ENCODE measurements around the gene DAGLA. TPM values are rescaled to one million over a fixed set of nuclear protein-coding genes. Genes with fewer than 3 reads are reported as not detected.
A peak's percentile ranks its signal among the peaks of the same experiment; 100 is the strongest.

The DAGLA gene
- total RNA-seq, 1 experiment from 2014 or later, result not detected

- Histone ChIP-seq H3K9me2 (replicated peaks; ENCODE audit: insufficient read depth, low read length) (no peaks in the 10 kb centered on the region), H3K27ac (ENCODE audit: low read length) (no peak overlapping the region), H3K9ac (ENCODE audit: low read length) (no peak overlapping the region), H3K79me2 (ENCODE audit: low read length) (no peaks in the 10 kb centered on the region), H3K36me3 (ENCODE audit: insufficient read depth, low read length) (no peaks in the 10 kb centered on the region), H3K4me2 (ENCODE audit: low read depth, low read length, poor library complexity, severe bottlenecking) (no peak overlapping the region), H3K27me3 (ENCODE audit: low read length) (no peaks in the 10 kb centered on the region), H4K20me1 (ENCODE audit: insufficient read depth, low read depth, low read length) (no peaks in the 10 kb centered on the region), H2AFZ (ENCODE audit: low read length) (no peak overlapping the region), H3K4me1 (ENCODE audit: low read length) (no peaks in the 10 kb centered on the region), H3K9me3 (ENCODE audit: low read length) (no peaks in the 10 kb centered on the region), H3K4me3 (ENCODE audit: low read length) (no peak overlapping the region)
- no peak for DNase-seq
These were observed 62.2 kb downstream of the DAGLA start for GRCh38 chr11:61742391-61742790.

GRCh38 chr11:61743486-61744095 lies 63.4 kb downstream of the DAGLA start:
- Histone ChIP-seq H3K36me3 (ENCODE audit: insufficient read depth, low read length) (no peaks in the 10 kb centered on the region), H3K9me2 (replicated peaks; ENCODE audit: insufficient read depth, low read length) (no peaks in the 10 kb centered on the region), H3K4me3 (ENCODE audit: low read length) (no peak overlapping the region), H4K20me1 (ENCODE audit: insufficient read depth, low read depth, low read length) (no peaks in the 10 kb centered on the region), H3K9ac (ENCODE audit: low read length) (no peak overlapping the region), H3K27me3 (ENCODE audit: low read length) (no peaks in the 10 kb centered on the region), H3K4me1 (ENCODE audit: low read length) (no peaks in the 10 kb centered on the region), H3K9me3 (ENCODE audit: low read length) (no peaks in the 10 kb centered on the region), H3K27ac (ENCODE audit: low read length) (no peak overlapping the region), H3K79me2 (ENCODE audit: low read length) (no peaks in the 10 kb centered on the region), H2AFZ (ENCODE audit: low read length) (no peak overlapping the region), H3K4me2 (ENCODE audit: low read depth, low read length, poor library complexity, severe bottlenecking) (no peak overlapping the region)
- DNase-seq, result no peak

GRCh38 chr11:61744181-61744580 lies 64.0 kb downstream of the DAGLA start:
- H3K9me3 ChIP-seq (ENCODE audit: low read length), result no peaks in the 10 kb centered on the region
- no peak for DNase-seq
- no peak overlapping the region for H2AFZ ChIP-seq (ENCODE audit: low read length)
- no peaks in the 10 kb centered on the region for H3K4me1 ChIP-seq (ENCODE audit: low read length)
- H3K4me3 ChIP-seq (ENCODE audit: low read length), result no peak overlapping the region
- H3K27ac ChIP-seq (ENCODE audit: low read length), result no peak overlapping the region
- H3K9ac ChIP-seq (ENCODE audit: low read length), result no peak overlapping the region
- H3K9me2 ChIP-seq (replicated peaks; ENCODE audit: insufficient read depth, low read length), result no peaks in the 10 kb centered on the region
- no peaks in the 10 kb centered on the region for H3K79me2 ChIP-seq (ENCODE audit: low read length)
- no peaks in the 10 kb centered on the region for H3K27me3 ChIP-seq (ENCODE audit: low read length)
- no peak overlapping the region for H3K4me2 ChIP-seq (ENCODE audit: low read depth, low read length, poor library complexity, severe bottlenecking)
- no peaks in the 10 kb centered on the region for H4K20me1 ChIP-seq (ENCODE audit: insufficient read depth, low read depth, low read length)
- H3K36me3 ChIP-seq (ENCODE audit: insufficient read depth, low read length), result no peaks in the 10 kb centered on the region

GRCh38 chr11:61744609-61745156 lies 64.5 kb downstream of the DAGLA start:
- H3K9me3 ChIP-seq (ENCODE audit: low read length), result no peaks in the 10 kb centered on the region

GRCh38 chr11:61745781-61746441 lies 65.7 kb downstream of the DAGLA start:
- H3K9me2 ChIP-seq (replicated peaks; ENCODE audit: insufficient read depth, low read length), result no peaks in the 10 kb centered on the region
- H3K36me3 ChIP-seq (ENCODE audit: insufficient read depth, low read length), result no peaks in the 10 kb centered on the region
- H3K4me3 ChIP-seq (ENCODE audit: low read length), result no peak overlapping the region
- no peaks in the 10 kb centered on the region for H3K27me3 ChIP-seq (ENCODE audit: low read length)
- H3K27ac ChIP-seq (ENCODE audit: low read length), result no peak overlapping the region
- DNase-seq, result no peak
- H3K79me2 ChIP-seq (ENCODE audit: low read length), result no peaks in the 10 kb centered on the region
- H3K9ac ChIP-seq (ENCODE audit: low read length), result no peak overlapping the region
- no peak overlapping the region for H3K4me2 ChIP-seq (ENCODE audit: low read depth, low read length, poor library complexity, severe bottlenecking)
- H3K9me3 ChIP-seq (ENCODE audit: low read length), result no peaks in the 10 kb centered on the region
- no peaks in the 10 kb centered on the region for H4K20me1 ChIP-seq (ENCODE audit: insufficient read depth, low read depth, low read length)
- H2AFZ ChIP-seq (ENCODE audit: low read length), result no peak overlapping the region
- H3K4me1 ChIP-seq (ENCODE audit: low read length), result no peaks in the 10 kb centered on the region

More at GRCh38 chr11:61744609-61745156, 64.5 kb downstream of the DAGLA start:
- Histone ChIP-seq H3K4me2 (ENCODE audit: low read depth, low read length, poor library complexity, severe bottlenecking) (no peak overlapping the region), H3K79me2 (ENCODE audit: low read length) (no peaks in the 10 kb centered on the region), H4K20me1 (ENCODE audit: insufficient read depth, low read depth, low read length) (no peaks in the 10 kb centered on the region), H3K9me2 (replicated peaks; ENCODE audit: insufficient read depth, low read length) (no peaks in the 10 kb centered on the region), H3K36me3 (ENCODE audit: insufficient read depth, low read length) (no peaks in the 10 kb centered on the region), H3K4me3 (ENCODE audit: low read length) (no peak overlapping the region), H3K27ac (ENCODE audit: low read length) (no peak overlapping the region), H3K9ac (ENCODE audit: low read length) (no peak overlapping the region), H3K4me1 (ENCODE audit: low read length) (no peaks in the 10 kb centered on the region), H3K27me3 (ENCODE audit: low read length) (no peaks in the 10 kb centered on the region), H2AFZ (ENCODE audit: low read length) (no peak overlapping the region)
- no peak for DNase-seq

GRCh38 chr11:61746442-61747191 lies 66.4 kb downstream of the DAGLA start:
- Histone ChIP-seq H3K27ac (ENCODE audit: low read length) (no peak overlapping the region), H3K4me2 (ENCODE audit: low read depth, low read length, poor library complexity, severe bottlenecking) (no peak overlapping the region), H3K9ac (ENCODE audit: low read length) (no peak overlapping the region), H3K9me2 (replicated peaks; ENCODE audit: insufficient read depth, low read length) (no peaks in the 10 kb centered on the region), H3K4me3 (ENCODE audit: low read length) (no peak overlapping the region), H3K27me3 (ENCODE audit: low read length) (no peaks in the 10 kb centered on the region), H3K4me1 (ENCODE audit: low read length) (no peaks in the 10 kb centered on the region), H3K36me3 (ENCODE audit: insufficient read depth, low read length) (no peaks in the 10 kb centered on the region), H4K20me1 (ENCODE audit: insufficient read depth, low read depth, low read length) (no peaks in the 10 kb centered on the region), H3K9me3 (ENCODE audit: low read length) (no peaks in the 10 kb centered on the region), H2AFZ (ENCODE audit: low read length) (no peak overlapping the region), H3K79me2 (ENCODE audit: low read length) (no peaks in the 10 kb centered on the region)
- no peak for DNase-seq

- H2AFZ ChIP-seq (ENCODE audit: low read length), result no peak overlapping the region
- H3K9ac ChIP-seq (ENCODE audit: low read length), result no peak overlapping the region
- no peak overlapping the region for H3K4me2 ChIP-seq (ENCODE audit: low read depth, low read length, poor library complexity, severe bottlenecking)
These were observed 67.2 kb downstream of the DAGLA start for GRCh38 chr11:61747192-61747966.

GRCh38 chr11:61747967-61748285 lies 67.7 kb downstream of the DAGLA start:
- Histone ChIP-seq H3K4me2 (ENCODE audit: low read depth, low read length, poor library complexity, severe bottlenecking) (no peak overlapping the region), H2AFZ (ENCODE audit: low read length) (no peak overlapping the region), H3K27me3 (ENCODE audit: low read length) (no peaks in the 10 kb centered on the region), H3K9me3 (ENCODE audit: low read length) (no peaks in the 10 kb centered on the region), H3K9ac (ENCODE audit: low read length) (no peak overlapping the region), H4K20me1 (ENCODE audit: insufficient read depth, low read depth, low read length) (no peaks in the 10 kb centered on the region), H3K27ac (ENCODE audit: low read length) (no peak overlapping the region), H3K4me3 (ENCODE audit: low read length) (no peak overlapping the region), H3K4me1 (ENCODE audit: low read length) (no peaks in the 10 kb centered on the region), H3K79me2 (ENCODE audit: low read length) (no peaks in the 10 kb centered on the region), H3K36me3 (ENCODE audit: insufficient read depth, low read length) (no peaks in the 10 kb centered on the region), H3K9me2 (replicated peaks; ENCODE audit: insufficient read depth, low read length) (no peaks in the 10 kb centered on the region)
- no peak for DNase-seq

More at GRCh38 chr11:61747192-61747966, 67.2 kb downstream of the DAGLA start:
- Histone ChIP-seq H3K79me2 (ENCODE audit: low read length) (no peaks in the 10 kb centered on the region), H4K20me1 (ENCODE audit: insufficient read depth, low read depth, low read length) (no peaks in the 10 kb centered on the region), H3K4me3 (ENCODE audit: low read length) (no peak overlapping the region), H3K9me3 (ENCODE audit: low read length) (no peaks in the 10 kb centered on the region), H3K27me3 (ENCODE audit: low read length) (no peaks in the 10 kb centered on the region), H3K27ac (ENCODE audit: low read length) (no peak overlapping the region), H3K4me1 (ENCODE audit: low read length) (no peaks in the 10 kb centered on the region), H3K36me3 (ENCODE audit: insufficient read depth, low read length) (no peaks in the 10 kb centered on the region), H3K9me2 (replicated peaks; ENCODE audit: insufficient read depth, low read length) (no peaks in the 10 kb centered on the region)
- DNase-seq, result peak; percentile 74
